ENCODE measurements around the gene RAB30.

DNA sequence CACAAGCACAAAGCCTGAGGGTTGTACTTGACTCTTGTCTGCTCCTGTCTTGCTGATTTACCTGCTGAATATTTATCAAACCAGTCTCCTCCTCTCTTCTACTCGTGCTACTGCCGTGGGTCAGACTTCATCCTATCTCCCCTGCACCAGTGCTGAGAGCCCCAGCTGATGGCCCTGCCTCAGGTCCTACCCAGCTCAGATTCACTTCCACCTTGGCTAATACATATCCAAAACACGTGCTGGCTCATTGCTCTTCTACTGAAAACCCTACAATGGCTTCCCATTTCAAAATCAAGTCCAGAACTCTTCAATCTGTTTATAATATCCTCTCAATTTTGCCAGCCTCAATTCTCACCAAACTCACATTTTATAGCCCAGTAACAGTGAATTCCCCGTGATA is 48.3 kb downstream of the RAB30 start:
- TF ChIP-seq, protein P1, sequence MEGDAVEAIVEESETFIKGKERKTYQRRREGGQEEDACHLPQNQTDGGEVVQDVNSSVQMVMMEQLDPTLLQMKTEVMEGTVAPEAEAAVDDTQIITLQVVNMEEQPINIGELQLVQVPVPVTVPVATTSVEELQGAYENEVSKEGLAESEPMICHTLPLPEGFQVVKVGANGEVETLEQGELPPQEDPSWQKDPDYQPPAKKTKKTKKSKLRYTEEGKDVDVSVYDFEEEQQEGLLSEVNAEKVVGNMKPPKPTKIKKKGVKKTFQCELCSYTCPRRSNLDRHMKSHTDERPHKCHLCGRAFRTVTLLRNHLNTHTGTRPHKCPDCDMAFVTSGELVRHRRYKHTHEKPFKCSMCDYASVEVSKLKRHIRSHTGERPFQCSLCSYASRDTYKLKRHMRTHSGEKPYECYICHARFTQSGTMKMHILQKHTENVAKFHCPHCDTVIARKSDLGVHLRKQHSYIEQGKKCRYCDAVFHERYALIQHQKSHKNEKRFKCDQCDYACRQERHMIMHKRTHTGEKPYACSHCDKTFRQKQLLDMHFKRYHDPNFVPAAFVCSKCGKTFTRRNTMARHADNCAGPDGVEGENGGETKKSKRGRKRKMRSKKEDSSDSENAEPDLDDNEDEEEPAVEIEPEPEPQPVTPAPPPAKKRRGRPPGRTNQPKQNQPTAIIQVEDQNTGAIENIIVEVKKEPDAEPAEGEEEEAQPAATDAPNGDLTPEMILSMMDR (IDR thresholded peaks at IDR 0.05): no peak
- TF ChIP-seq EZH2 (IDR thresholded peaks at IDR 0.05): no peak
- TF ChIP-seq EZH2phosphoT487 (IDR thresholded peaks at IDR 0.05): no peak

Data from neural progenitor cell (in vitro differentiated cells).